ENCODE data around the gene MCF2L2. TPM values are rescaled to one million over a fixed set of nuclear protein-coding genes. Genes with fewer than 3 reads are reported as not detected.
A peak's percentile ranks its signal among the peaks of the same experiment; 100 is the strongest.

The MCF2L2 gene
- total and polyA plus RNA-seq, 9 of the 15 experiments (the other 6 are each of a cell fraction or from before 2014, with no cell fraction given): 0.56 to 4.2 (median 3.0) TPM

GRCh38 chr3:183427876-183428446 lies 458 bp downstream of the MCF2L2 start (continued):
- TF ChIP-seq TCF15 (CRISPR knock-in tag; IDR thresholded peaks at IDR 0.05) (no peak), TFAP4 (CRISPR knock-in tag; IDR thresholded peaks at IDR 0.05; ENCODE audit: borderline replicate concordance) (peak; percentile 89), PRMT5 (CRISPR knock-in tag; IDR thresholded peaks at IDR 0.05) (no peak), ZNF277 (CRISPR knock-in tag; IDR thresholded peaks at IDR 0.05; ENCODE audit: borderline replicate concordance) (no peak), PATZ1 (CRISPR knock-in tag; IDR thresholded peaks at IDR 0.05; ENCODE audit: borderline replicate concordance) (no peak), BCLAF1 (IDR thresholded peaks at IDR 0.05; ENCODE audit: borderline replicate concordance in 1 of 2, control insufficient read depth in 1 of 2, low read depth in 2 of 2, low read length in 1 of 2) (no peak), CBX5 (IDR thresholded peaks at IDR 0.05; ENCODE audit: borderline replicate concordance, low read depth) (no peak), MAFG (tag; conservative IDR thresholded peaks at IDR 0.05) (no peak), BRD9 (IDR thresholded peaks at IDR 0.05; ENCODE audit: low read depth, partially characterized antibody) (no peak), PYGO2 (tag; IDR thresholded peaks at IDR 0.05) (no peak)
